GM20000 (cell line): ENCODE data around the gene KIF16B.
"Not testable (repeated sequence)": the region's sequence is repeated elsewhere in the genome, so short reads cannot be mapped to it uniquely, and the experiment has no call there.

Experiments
- DNase-seq: peaks from one replicate; pipeline ENCODE4 v3.0.0; 2012; ENCODE audit warnings: low spot score
- TF ChIP-seq, protein P1 (sequence below): IDR thresholded peaks from 2 replicates; pipeline ENCODE4 v1.5.1; 2012; ENCODE audit warnings: mild to moderate bottlenecking, control low read depth; ENCODE audit errors: extremely low read depth, missing control alignments

The KIF16B gene

DNA sequence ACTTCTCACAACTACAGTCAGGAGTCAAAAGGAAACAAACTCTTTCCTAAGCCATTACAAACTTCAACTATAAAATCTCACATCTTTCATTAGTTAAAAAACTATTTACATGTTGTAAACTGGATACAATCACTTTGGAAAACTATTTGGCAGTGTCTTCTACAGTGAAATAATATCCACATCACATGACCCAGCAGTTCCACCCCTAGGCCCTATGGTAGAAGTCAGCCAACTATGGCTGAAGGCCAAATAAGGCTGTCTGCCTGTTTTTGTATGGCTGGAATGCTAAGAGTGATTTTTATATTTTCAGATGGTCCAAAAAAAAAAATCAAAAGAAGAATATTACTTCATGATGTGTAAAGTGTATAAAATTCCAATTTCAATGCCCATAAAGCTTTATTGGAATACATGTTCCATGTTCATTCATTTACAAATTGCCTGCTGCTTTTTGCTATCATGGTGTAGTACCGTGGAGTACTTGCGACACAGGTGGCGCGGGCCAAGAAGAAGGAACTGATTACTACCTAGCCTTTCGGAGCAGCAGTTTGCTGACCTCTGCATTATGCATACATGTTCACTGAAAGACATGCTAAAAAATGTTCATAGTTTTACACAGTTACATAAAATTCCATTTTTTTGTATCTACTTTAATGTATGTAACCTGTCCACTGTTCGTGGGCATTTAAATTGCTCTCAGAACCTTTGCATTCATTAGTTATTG lies 129.0 kb downstream of the KIF16B start:
- DNase-seq: no peak
- TF ChIP-seq, protein P1, sequence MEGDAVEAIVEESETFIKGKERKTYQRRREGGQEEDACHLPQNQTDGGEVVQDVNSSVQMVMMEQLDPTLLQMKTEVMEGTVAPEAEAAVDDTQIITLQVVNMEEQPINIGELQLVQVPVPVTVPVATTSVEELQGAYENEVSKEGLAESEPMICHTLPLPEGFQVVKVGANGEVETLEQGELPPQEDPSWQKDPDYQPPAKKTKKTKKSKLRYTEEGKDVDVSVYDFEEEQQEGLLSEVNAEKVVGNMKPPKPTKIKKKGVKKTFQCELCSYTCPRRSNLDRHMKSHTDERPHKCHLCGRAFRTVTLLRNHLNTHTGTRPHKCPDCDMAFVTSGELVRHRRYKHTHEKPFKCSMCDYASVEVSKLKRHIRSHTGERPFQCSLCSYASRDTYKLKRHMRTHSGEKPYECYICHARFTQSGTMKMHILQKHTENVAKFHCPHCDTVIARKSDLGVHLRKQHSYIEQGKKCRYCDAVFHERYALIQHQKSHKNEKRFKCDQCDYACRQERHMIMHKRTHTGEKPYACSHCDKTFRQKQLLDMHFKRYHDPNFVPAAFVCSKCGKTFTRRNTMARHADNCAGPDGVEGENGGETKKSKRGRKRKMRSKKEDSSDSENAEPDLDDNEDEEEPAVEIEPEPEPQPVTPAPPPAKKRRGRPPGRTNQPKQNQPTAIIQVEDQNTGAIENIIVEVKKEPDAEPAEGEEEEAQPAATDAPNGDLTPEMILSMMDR: no peak

DNA sequence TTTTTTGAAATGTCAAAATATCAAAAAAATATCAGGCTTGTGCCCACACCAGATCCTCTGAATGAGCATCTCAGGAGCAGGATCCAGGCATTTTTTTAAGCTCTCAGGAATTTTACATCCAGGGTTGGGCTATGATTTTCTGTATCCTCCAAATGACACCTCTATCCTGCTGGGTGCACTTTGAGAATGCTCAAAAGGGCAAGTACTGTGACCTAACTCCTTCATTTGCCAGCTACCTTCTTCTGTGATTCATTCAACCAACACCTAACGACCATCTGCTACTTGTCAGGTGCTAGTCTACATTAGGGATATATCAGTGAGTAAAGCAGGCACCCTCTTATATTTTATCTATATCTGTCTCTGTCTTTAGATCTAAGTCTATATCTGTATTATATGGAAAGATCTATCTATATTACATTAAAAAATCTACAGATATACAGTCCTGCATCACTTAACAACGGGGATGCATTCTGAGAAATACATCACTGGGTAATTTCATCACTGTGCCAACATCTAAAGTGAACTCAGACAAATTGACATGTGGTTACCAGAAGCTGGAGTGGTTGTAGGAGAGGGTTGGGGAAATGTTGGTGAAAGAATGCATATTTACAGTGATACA lies 131.6 kb downstream of the KIF16B start:
- TF ChIP-seq, protein P1: no peak
- DNase-seq: no peak

DNA sequence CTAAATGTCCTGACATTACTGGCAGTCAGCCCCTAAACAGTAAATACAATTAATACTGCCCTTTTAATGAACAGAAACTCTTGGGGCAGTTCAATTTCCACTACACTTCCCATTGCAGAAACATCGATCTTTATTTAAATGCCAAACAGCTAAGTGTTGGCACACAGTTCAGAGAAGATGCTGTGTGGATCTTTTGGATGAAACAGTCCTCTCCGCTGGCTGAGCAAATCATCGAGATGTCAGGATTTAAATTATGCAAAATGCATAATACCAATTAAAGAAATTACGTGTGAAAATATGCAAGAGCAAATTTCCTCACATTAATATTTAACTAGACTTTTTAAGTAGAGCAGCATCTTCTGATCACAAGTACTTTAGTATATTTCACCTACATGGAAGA lies 132.6 kb downstream of the KIF16B start:
- TF ChIP-seq, protein P1: no peak
- DNase-seq: no peak

DNA sequence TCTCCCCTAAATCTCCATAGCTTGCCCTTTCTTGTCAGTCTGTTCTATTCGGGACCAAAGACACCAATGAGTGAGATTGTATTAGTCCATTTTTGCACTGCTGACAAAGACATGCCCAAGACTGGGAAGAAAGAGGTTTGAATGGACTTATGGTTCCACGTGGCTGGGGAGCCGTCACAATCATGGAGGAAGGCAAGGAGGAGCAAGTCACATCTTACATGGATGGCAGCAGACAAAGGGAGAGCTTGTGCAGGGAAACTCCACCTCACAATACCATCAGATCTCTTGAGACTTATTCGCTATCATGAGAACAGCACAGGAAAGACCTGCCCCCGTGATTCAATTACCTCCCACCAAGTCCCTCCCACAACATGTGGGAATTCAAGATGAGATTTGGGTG lies 133.7 kb downstream of the KIF16B start:
- not testable (repeated sequence) for DNase-seq

DNA sequence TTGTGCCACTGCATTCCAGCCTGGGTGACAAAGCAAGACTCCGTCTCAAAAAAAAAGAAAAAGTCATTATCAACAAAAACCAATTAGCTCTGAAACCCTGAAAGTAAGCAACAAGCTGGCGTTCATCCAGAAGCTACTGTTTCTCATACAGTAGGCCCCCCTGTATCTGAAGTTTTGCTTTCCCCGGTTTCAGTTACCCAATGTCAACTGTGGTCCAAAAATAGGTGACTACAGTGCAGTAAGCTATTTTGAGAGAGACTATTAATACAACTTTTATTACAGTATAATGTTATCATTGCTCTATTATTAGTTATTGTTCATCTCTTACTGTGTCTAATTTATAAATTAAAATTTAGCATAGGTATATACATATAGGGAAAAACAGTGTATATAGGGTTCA lies 135.1 kb downstream of the KIF16B start:
- TF ChIP-seq, protein P1: no peak
- no peak for DNase-seq

DNA sequence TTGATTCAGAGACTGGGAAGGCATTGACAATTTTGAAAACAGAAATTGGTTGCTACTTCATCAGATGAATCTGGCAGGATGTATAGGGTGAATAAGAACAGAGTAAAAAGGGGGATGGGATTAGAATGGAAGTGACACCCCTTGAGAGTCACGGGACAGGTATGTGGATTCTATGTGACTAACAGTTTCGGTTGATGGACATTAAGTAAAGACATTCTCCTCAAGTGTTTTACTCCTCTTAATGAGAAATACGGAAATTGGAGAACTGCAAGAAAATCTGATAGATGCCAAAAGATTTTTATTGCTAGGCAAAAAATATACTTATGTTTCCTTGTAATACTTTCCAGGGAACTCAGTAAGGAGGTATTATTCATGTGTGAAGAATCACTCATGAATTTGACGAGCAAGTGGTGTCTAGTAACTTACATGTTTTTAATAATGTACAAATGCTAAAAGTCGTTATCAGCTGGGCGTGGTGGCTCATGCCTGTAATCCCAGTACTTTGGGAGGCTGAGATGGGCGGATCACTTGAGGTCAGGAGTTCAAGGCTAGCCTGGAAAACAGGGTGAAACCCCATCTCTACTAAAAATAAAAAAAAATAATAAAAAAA lies 135.8 kb downstream of the KIF16B start:
- no peak for DNase-seq
- TF ChIP-seq, protein P1: no peak

DNA sequence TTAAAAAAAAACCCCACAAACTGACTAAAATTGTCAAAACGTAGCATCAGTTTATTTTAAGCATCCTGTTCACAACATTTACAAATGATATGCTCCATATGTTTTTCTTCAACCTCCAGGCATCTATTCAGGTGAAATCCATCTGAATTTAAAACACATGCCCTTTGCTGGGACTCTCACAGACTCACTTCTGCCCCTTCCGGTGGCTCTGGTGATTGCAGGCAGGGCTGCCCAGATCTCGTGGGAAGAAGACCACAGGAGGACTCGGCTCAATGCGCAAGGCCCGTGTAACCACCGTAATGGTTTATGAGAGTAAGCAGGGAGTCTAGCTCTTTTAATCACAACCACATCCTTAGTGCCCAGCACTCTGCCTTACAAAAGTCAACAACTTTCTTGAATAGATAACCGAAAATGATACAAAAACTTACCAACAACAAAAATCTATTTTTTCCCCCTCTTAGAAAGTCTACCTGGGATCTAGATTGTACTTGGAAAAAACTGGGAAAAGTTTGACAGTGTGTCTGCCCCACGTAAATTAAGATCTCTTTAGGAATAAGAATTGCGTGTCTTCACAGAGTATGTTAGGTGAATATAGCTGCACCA lies 139.1 kb downstream of the KIF16B start:
- DNase-seq: peak; percentile 33
- TF ChIP-seq, protein P1: peak; percentile 88

DNA sequence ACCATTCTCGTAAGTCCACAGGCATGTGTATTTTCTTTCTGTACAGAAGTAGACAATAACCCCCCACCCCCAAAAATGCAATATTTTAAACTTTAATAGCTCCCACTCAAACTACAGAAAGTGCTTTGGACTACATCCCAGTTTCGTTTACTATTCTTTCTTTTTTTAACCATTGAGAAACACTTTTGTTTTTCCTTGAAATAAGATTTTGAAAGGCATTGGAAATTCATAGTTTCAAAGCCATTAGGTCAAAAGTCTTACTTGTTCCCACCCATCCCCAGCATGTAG lies 140.0 kb downstream of the KIF16B start:
- TF ChIP-seq, protein P1: no peak
- no peak for DNase-seq
